Raji (cell line): ENCODE results near the gene SHC2.

ENCODE experiments used
- POLR2A ChIP-seq: IDR thresholded peaks from 2 replicates; pipeline ENCODE4 v1.6.1; 2011; ENCODE audit warnings: low read depth, low read length, control low read depth; ENCODE audit not compliant: insufficient read depth

Gene SHC2

DNA sequence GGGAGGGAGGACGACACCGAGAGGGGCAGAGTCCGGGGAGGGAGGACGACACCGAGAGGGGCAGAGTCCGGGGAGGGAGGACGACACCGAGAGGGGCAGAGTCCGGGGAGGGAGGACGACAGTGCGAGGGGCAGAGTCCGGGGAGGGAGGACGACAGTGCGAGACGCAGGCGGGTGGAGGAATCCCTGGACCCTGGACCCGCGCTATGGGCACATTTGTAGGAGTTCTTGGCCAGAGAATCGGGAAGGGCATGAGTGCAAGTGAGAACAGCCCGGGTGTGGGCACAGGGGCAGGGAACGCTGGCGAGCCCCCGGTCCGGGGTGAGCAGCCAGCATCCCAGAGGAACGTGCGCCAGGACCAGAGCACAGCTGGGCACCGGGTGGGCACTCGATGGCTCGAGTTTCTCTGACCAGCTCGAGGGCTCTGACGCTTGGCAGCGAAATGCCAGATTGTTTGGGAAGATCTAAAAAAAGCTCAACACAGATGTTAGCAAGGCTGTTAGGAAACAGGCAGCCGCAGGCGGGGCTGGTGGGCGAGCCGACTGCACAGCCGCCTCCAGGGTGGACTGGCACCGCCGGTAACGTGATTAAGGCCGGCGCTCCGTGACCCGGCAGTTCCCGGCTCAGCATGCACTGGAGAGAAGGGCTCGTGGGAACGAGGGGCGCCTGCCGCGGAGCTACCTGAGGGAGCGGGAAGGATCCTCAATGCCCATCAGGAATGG lies 33.9 kb downstream of the SHC2 start:
- TF ChIP-seq POLR2A = no peak

DNA sequence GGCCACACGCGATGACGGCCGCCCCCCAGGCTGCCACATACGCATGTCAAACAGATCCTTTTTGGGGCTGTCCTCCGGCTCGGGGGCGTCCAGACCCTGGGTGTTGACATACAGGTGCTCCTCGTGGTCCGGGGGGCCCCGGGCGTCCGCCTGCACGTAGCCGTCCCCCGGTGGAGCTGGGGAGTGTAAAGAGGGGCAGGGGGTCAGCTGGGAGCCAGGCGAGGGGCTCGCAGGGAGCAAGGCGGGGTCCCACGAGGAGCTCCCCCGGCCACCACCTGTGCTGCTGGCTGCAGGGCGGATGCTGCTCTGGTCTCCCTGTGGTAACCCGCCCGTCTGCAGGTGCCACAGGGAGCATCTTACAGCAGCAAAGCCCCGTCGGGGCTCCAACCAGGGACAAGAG lies 35.8 kb downstream of the SHC2 start:
- no peak for TF ChIP-seq POLR2A

DNA sequence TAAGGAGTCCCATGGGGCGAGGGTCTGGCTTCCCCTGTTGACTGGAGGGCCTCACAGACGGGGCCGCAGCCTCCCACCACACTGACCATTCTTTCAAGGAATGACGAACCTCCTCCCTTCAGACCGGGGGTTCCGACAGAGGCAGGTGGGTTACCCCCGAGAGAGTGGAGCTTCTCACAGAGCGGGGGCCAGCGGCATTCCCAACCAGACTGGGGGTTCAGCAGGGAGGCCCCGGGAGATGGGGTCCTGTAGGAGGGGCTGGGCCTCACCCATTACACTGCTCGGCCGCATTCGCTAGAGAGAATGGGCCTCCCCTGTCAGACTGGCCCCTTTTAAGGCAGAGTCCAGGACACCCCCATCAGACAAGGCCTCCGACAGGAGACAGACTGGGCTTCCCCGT lies 36.3 kb downstream of the SHC2 start:
- TF ChIP-seq POLR2A = no peak

DNA sequence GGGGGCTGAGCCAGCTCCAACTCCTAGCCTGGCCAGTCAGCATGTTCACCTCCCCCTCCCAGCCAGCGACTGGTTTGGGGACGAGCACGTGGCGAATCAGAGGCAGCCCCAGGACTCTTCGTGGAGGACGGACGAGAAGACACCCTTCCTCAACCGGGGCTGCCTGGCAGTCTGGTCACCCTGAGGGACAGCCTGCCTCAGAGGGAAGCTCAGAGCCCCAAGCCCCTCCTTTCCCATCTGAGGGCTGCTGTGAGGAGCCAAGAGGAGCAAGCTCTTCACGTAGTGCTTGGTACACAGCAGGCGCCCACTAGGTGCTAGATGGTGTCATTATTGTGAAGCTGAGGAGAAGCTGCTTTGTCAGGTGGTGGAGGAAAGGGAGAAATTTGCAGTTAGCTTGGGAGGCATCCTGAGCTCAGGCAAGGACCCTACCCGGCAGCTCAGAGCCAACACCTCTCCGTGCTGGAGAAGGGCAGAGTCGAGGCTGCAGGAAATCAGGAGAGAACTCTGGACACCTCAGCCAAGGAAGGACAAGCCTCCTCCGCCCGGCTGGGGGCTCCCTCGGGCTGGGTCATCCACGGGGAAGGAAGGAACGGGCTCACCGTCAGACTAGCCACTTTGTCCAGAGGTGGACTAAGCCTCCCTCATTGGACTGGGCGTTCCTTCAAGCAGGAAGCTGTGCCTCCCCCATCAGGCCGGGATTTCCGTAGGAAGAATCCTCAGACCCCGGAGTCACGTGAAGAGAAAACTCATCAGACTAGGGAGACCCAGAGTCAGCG lies 37.0 kb downstream of the SHC2 start:
- TF ChIP-seq POLR2A = no peak

DNA sequence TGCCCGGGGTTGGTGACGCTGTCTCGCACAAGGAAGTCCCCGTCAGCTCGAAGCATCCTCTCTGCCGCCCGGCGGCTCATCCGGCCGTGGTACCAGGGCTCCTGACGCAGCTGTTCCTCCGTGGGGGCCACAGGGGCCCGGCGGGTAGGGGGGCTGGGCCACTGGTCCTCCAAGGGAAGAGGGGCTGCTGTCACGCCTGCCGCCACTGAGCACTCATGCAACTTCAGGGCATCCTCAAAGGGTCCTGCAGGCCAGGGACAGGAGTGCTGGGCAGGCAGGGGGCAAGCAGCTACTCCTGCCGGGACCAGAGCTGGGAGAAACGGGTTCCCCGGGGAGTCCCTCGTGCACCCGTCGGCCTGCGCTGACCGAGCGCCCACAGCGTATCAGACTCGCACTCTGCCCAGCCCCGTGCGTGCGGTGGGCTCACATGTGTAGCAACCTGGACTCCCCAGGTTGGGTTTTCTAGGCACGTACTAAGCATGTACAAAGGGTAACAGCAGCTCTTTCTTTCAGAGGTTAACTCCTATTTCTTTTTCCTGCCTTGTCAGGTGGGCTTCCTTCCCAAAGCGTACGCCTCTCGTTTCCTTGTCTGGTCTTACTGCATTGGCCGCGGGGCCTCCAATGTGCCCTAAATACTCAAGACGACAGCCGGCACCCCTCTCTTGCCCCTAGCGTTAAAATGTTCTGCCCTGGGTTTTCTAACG lies 38.5 kb downstream of the SHC2 start:
- TF ChIP-seq POLR2A = no peak

DNA sequence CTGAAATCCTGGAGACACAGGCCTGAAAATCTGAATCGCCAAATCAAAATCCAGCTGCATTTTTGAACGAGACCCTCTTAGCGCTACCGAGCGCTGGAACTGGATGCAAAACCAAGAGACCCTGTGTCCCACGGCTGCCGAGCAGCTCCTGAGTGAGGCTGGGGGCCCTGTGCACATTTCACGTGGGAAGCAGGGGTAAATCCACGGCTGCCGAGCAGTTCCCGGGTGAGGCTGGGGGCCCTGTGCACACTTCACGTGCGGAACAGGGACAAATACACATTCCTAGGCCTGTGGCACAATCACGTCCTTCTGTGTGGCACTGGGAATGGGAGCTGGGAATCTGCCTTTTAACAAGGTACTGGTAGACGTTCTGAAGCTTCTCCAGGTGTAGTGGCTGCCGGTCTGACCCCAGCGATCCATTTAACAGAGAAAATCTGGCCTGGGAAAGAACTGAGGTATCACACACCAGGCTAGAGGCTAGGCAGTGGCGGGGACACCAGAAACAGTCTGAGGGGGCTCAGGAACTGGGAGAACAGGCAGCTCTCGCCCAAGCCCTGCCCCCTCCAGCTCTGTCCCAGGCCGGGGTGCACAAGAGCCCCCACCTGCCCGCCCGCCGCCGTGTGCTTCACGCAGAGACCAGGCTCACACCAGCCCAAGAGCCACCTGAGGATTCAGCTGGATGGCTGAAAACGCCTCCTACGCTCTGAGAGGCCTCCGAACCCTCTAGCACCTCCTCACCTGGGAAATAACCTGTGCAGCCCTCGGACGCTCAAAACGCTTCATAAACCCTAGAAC lies 40.9 kb downstream of the SHC2 start:
- TF ChIP-seq POLR2A = no peak

DNA sequence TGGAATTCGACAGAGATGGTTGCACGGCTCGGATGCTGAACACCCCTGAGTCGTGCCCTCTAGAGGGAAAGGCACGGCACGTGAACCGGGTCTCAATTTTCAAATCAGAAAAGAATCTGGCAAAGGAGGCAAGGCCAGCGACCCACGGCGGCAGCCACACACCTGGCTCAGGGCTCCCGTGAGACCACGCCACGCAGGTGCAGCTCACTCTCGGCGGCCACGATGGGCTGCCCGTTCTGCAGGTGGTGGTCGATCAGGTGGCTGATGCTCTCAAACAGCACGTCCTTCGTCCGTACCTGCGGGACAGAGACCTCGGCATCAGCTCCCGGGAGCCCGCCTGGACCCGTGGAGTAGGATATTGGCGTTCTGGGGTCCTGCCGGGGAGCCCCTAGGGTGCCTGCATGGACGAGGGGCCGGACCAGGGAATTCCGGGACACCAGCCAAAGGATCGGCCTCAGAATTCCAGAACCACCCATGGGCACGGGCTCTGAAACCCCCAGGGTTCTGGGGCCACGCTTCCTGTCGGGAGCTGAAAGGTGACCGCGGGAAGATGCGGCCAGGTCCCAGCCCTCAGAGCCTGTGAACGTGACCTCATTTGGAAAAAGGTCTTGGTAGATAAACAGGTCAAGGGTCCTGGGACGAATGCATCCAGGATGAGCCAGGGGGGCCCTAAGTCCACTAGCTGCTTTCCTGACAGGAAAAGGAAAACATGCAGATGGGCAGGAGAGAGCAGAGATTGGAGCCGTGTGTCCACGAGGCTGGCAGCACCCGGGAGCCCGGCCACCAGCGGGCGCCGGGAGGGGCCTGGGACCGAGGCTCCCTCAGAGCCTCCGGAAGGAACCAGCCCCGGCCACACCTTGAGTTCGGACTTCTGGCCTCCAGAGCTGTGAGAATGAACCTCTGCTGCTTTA lies 41.8 kb downstream of the SHC2 start:
- TF ChIP-seq POLR2A = no peak

DNA sequence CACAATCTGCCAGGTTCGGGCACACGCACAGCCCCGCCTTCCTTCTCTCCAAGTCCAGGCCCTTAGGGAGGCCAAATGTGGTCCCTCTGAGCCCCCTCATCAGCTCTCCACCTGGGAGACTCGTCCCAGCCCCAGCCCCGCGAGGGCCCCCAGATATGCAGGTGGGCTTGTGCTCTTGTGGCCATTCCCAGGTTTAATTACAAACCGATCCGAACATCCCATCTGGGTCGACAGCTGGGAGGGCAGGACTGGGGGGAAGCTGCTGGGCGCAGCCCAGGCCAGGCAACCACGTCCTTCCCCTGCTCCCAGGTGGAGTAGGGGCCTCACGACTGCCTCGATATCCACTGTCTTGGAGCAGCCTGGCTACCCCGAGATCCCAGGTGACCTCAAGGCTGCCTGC lies 44.4 kb downstream of the SHC2 start:
- no peak for TF ChIP-seq POLR2A

DNA sequence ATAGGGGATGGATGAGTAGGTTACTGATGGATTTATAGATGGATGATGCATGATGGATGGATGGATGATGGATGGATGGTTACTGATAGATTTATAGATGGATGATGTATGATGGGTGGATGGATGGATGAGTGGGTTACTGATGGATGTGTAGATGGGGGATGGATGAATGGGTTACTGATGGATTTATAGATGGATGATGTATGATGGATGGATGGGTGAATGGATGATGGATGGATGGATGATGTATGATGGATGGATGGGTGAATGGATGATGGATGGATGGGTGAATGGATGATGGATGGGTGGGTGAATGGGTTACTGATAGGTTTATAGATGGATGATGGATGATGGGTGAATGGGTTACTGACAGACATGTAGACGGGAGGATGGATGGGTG lies 45.5 kb downstream of the SHC2 start:
- no peak for TF ChIP-seq POLR2A

DNA sequence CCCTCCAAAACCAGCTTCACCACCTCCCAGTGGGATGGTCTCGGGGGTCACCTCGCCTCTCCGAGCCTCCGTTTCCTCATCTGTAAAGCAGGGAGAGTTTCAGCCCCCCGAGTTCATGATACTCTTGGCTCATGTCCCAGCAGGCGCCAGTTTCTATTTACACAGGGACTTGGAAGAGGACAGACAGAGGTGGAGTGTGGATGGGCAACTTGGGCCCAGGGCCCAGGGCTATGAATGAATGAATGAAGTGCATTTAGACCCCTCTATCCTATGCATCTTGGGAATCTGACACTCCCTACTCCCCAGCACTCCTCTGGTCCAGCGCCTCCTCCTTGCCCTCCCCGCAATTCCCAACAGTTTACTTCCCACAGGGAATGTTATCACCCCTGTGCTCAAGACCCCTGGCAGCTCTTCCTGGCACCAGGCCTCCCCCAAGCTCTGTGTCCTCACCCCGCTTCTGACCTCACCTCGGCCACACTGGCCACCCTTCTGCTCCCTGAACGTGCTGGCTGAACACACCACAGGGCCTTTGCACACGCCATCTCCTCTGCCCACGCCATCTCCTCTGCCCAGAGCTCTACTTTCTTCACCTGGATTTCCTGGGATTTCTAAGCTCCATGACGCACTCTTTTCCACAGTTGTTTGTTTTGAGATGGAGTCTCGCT lies 46.9 kb downstream of the SHC2 start:
- no peak for TF ChIP-seq POLR2A

DNA sequence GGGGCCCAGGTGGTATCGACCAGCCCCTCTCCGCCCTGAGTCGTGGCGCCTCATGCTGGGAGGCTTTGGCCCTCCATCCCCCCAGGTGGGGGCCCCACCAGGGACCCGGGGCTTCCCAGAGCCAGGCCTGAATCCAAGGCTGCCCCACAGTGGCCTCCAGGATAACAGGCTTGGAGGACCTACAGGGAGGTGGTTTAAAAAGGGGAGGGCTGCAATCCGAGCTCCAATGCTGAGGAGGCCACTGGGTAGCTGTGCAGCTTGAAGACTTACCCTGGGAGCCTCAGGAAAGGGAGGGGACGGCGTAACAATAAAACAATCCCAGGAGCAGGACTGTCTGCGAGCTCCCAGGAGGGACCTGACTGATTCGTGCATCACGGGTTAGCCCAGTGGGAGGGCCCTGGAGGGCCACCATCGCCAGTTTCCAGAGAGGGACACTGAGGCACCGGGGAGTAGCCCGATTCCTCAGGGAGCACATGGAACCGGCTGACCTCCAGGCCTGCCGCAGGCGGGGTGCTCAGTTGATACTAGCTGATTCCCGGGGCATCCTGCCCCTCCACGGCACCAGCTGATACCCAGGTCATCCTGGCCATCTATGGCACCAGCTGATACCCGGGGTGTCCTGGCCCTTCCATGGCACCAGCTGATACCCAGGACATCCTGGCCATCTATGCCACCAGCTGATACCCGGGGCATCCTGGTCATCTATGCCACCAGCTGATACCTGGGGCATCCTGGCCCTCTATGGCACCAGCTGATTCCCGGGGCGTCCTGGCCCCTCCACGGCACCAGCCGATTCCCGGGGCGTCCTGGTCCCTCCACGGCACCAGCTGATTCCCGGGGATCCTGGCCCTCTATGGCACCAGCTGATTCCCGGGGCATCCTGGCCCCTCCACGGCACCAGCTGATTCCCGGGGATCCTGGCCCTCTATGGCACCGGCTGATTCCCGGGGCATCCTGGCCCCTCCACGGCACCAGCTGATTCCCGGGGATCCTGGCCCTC lies 48.2 kb downstream of the SHC2 start:
- TF ChIP-seq POLR2A = no peak

DNA sequence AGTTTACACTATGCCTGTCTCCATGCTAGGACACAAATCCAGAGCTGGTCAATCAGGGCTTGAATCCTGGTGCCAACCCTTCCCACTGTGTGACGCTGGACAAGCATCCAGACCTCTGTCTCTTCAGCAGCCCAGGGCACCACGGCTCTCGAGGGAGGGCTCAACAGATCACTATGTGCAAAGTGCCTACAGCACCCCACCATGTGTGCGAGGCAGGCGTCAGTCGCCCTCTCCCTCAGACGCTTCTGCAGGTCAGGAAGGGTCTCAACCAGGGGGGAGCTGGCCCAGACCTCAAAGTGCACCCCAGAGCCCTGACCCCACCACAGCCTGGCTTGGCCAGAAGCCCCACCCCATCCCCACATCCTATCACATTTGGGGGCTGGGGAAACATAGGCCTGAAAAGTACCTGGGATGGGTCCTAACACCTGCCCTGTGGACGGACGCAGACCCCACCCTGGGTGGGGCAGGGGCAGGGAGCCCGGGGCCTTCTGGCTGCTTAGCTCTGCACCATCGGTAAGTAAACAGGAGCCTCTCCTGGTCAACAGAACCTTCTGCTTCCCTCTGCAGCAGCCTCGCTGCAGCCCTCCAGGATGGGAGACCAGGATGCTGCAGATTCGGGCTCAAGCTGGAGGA lies 49.0 kb downstream of the SHC2 start:
- TF ChIP-seq POLR2A = no peak
